GM19193 (cell line): ENCODE results near the gene DOCK4.

Source experiments
- POLR2A ChIP-seq: IDR thresholded peaks from 4 replicates; pipeline ENCODE4 v1.6.1; 2011; ENCODE audit not compliant: insufficient read depth, insufficient read length; ENCODE audit errors: extremely low read depth

DOCK4 gene

DNA sequence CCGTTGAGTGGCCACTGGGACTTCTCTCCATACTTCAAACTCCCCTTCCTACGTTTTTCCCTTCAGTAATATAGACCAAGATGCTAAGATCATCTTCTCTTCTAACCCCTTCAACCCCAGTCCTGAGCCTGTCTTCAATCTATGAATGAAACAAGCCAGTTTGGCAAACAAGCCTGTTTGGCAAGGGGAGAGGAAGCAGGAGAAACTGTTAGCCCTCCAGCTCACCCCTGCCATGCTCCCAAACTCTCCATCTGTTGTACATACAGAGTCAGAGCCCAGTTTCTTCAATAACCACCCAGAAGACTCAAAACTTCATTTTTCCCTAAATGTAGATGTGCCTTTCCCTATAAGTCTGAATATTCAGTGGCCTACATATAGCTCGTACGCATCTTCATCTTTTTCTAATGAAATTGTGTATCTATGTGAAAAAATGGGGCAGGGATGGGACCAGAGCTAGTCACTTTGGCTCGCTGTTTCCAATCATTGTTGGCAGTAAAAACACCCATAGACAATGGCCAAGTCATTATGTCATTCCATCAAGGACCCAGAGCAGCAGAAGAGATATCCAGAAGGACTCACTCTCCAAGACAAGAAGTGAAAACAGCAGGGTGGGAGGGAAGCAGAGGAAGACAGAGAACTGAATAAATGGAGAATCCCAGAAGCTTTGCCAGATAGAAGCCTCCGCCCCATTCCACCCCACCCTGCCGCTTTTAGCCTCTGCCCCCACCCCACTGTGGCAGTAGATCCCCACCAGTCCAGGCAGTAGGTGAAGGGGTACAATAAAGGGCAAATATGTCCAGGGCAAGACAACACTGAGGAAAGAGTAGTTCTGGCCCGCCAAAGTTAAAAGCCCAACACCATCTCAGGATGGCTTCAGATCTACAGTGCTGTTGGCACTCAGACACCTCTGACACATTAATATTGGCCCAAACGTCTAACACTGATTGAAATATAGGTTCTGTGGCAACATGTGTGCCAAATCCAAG, 87.3 kb downstream of the DOCK4 start:
- no peak for TF ChIP-seq POLR2A

- no peak for TF ChIP-seq POLR2A
These were observed 89.3 kb downstream of the DOCK4 start for GRCh38 chr7:112116894-112117293.

- TF ChIP-seq POLR2A, result no peak
These were observed 89.8 kb downstream of the DOCK4 start for GRCh38 chr7:112116358-112116757.

DNA sequence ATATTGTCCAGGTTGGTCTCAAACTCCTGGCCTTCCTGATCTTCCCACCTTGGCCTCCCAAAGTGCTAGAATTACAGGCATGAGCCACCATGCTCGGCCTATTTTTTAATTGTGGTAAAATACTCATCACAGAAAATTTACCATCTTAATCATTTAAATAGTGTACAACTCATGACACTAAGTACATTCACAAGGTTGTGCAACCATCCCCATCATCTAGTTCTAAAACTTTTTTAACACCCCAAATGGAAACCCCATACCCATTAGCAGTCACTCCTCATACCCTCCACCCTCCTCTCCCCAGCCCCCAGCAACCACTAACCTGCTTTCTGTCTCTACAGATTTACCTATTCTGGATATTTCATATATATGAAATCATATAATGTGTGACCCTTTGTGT, 90.3 kb downstream of the DOCK4 start:
- TF ChIP-seq POLR2A, result no peak

DNA sequence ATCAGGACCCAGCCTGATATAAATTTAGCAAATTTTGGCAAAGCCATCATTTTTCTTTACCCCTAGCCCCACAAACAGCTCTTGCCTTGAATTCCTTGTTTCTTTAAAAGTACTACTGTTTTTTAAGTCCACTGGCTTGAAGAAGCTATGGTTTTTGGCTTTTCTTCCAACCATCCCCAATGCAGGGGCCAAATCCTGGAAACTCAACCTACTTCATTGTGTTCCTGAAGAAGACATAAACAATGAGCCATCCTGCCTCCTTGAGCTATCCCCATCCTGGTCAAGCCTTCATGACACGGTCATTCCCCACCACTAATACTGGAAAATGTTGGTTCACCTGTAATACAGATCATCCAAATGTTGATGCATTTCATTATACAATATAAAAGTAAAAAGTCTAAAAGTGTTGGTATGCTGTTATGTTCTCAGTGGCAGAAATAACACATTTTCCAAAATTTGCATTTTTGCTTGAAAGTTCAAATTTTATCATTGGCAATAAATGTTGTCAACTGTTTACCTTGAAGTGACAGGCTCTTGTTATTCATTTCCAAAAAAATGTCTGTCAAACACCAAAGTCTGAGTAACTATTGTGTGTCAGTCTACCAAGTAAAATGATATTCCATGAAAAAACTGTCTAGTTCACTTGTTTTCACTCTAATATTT, 92.2 kb downstream of the DOCK4 start:
- no peak for TF ChIP-seq POLR2A

GRCh38 chr7:112112822-112113255, 93.4 kb downstream of the DOCK4 start:
- no peak for TF ChIP-seq POLR2A

GRCh38 chr7:112110651-112111050, 95.5 kb downstream of the DOCK4 start:
- no peak for TF ChIP-seq POLR2A

DNA sequence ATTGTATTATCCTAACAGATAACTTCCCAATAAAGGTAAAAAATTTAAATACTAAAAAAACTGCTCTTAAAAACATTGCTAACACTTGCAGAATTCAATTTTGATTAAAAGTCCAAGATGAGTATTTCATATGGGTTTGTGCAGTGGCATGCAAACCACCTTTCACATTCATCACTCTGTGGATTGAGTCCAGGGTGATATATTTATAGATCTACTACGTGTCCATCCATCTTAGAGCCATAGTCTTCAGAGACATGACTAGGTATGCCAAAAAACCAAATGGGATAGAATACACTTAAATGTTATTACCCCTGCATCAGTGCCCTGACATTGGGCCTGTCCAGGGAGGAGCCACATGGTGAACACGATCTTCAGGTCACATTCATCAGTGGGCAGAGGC, 96.0 kb downstream of the DOCK4 start:
- no peak for TF ChIP-seq POLR2A

DNA sequence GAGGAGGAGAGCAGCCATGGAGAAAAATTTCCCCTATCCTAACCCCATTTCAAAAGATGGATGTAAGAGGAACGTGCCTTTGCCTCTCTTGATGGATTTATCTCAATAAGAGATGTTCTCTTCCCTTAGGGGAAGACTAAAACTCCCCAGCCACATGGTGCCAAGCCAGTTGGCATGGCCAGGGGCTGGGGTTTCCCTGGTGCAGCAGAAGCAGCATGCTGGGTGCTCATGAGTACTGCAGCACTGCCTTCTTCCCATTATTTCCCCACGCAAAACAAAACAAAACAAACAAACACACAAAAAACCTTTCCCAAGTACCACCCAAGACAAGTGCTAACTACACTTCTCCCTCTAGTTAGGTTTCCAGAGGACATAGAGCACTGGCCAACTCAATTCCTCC, 97.2 kb downstream of the DOCK4 start:
- TF ChIP-seq POLR2A, result no peak

GRCh38 chr7:112105584-112106530, 100.3 kb downstream of the DOCK4 start:
- TF ChIP-seq POLR2A, result no peak

DNA sequence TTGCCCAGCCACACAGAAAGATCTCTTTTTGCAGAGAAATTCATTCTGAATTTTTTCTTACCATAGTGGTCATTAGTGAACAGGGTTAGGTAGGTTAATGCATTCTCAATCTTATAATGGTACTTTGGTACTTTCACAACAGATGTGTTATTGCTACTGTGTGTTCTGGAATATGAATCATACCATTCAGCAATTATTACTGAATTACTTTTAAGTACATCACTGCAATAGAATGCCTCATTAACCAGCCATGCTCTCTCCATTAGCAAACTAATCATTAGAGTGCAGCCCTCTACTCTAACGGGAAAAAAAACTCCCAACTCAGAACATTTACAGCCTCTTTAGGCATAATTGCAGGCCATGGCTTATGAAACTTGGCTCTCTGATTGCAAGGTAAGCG, 102.1 kb downstream of the DOCK4 start:
- no peak for TF ChIP-seq POLR2A

DNA sequence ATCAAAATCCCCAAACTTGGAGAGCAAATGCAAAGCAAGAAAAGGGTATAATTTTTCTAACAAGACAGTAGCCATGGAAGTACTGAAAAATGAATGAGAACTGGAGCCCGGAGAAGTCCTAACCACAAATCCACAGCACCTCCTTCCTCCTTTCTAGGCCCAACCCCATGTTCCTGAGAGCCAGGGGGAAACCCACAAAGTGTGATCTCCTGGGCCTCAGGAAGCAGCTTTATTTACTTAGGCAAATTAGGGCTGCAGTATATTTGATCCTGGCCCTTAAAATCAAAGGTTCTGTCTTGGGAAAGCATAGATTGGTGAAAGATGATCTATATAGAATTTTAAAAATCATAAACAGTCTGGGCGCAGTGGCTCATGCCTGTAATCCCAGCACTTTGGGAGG, 103.0 kb downstream of the DOCK4 start:
- TF ChIP-seq POLR2A, result no peak

DNA sequence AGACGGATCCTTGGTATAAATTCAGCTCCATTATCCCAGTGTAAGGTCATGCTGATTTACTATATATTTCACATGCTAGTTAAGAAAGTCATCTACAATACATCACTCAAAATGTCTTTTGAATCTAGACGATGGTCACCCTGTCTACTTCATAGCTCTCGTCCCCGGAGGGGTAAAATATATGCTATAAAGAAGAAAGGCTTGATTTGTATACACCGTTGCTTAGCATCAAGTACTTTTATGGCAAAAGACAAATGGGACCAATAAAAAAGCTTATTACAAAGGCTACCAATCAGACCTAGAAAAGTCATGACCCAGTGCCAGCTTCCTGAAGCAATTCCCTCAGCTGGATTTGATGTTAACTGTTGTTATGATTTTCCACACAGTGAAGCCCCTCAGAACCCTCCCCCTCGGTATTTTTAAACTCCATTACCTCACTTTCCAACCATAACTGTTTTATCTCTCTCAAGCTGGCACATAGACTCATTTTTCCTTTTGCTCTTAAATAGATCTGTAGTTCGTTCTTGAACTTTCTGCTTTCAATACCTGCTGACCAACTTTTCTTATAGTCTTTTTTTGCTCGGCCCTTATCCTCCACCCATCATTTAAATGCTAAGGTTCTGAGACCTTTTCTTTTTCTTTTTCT, 104.9 kb downstream of the DOCK4 start:
- TF ChIP-seq POLR2A, result no peak

- TF ChIP-seq POLR2A, result no peak
These were observed 108.7 kb downstream of the DOCK4 start for GRCh38 chr7:112097524-112097923.

DNA sequence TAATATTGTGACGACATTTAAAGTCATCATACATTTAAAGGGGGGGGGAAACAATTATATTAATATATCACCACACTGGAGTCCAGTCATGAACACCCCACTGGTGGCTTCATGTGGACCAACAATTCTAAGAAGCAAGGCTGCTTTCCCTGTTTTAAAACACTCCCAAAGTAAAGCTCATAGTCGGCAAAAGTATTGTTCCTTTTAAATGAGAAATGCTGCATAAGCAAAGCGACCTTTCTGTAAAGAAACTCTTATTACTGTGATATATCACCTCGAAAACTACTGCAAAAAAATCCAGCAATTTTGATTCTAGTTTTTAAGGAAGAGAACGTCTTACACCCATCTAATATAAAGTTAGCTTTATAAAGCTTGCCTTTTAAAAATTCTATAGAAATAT, 112.8 kb downstream of the DOCK4 start:
- no peak for TF ChIP-seq POLR2A

- TF ChIP-seq POLR2A, result no peak
These were observed 113.3 kb downstream of the DOCK4 start for GRCh38 chr7:112092709-112093395.
